Transverse colon (tissue), 3 donors: Measurements from ENCODE around the gene CCN5.

Experiments
- CTCF ChIP-seq, 5 experiments: fragments of 200-600 bp in 3 of 5; fragments of 450-650 bp in 2 of 5; sonication (generic) in 3 of 5; IDR thresholded peaks; 1 replicate in 2 of 5; 2 replicates in 3 of 5; pipeline ENCODE4 v1.5.1; 2016 to 2017; ENCODE audit warnings: antibody characterized with exemption in 5 of 5, inconsistent platforms in 3 of 5, mild to moderate bottlenecking in 2 of 5, moderate library complexity in 1 of 5
- POLR2A ChIP-seq: fragments of 450-650 bp; IDR thresholded peaks from one replicate; pipeline ENCODE4 v1.6.1; 2016; ENCODE audit warnings: antibody characterized with exemption, mild to moderate bottlenecking, moderate library complexity

DNA sequence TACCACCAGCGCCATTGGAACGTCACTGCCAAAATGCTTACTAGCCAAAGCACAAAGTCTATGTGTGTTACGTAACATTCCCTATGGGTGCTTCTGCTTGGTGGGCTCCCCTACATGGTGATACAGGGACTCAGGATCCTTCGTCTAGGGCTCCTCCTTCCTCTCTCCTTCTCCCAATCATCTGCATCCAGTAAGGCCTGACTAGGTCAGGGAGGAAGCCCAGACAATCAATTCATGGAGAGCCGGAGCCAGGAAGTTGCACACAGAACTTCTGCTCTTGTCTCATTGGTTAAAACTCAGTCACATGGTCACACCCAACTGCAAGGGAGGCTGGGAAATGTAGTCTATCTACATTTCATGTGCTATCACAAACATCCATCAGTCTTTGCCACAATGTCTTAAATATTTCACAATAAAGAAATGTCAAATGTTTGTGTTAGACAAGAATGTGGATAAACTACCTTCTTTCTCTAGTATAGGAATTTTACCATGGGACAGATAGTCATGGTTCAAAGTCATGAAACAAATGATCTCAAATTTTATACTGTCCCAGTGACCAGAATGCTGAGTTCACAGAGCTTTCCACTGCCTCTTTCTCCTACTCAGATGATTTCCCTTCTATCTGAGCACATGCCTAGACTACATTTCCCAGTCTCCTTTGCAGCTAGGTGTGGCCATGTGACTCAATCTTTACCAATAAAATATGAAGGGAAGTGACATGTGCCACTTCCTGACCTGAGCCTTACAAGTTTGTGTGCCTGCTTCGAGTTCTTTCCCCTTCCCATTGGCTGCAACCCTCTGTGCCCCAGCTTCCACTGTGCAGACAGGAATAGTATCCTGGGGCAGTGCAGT, 21.2 kb downstream of the CCN5 start:
- TF ChIP-seq CTCF (IDR thresholded peaks at IDR 0.05): no peak
- no peak for TF ChIP-seq POLR2A
